HepG2 (cell line): ENCODE results near the gene STX2. TPM values are rescaled to one million over a fixed set of nuclear protein-coding genes. Genes with fewer than 3 reads are reported as not detected.

Experiments
- ATAC-seq: fragments of 200-7000 bp; cut with Tn5 transposase; 3 replicates; pipeline ENCODE4 v1.9.1; 2020; ENCODE audit warnings: mild to moderate bottlenecking, moderate library complexity
- BruUV-seq: library from RNA; stranded (reverse); fragments of 400-500 nt; replicated peaks from 2 replicates; lab custom pipeline; 2021; lab: Mats Ljungman, UMichigan
- CTCF ChIA-PET: fragments of 300-600 bp; formaldehyde crosslinking; extraction: SDS; loops from one replicate; lab custom pipeline; 2021; ENCODE audit warnings: low total read pairs, inconsistent platforms, low intra/inter-chr PET ratio; lab: Yijun Ruan, JAX
- POLR2A ChIA-PET: fragments of 350-600 bp; sonication (Branson Sonifier 250); formaldehyde crosslinking; loops from one replicate; lab custom pipeline; 2020; ENCODE audit warnings: antibody characterized with exemption, inconsistent platforms; lab: Yijun Ruan, JAX
- DNase-seq: peaks from one replicate; pipeline ENCODE4 v3.0.0-alpha.2; 2015; ENCODE audit warnings: low spot score
- FAIRE-seq: peaks from 3 replicates; lab custom pipeline; 2011; peaks lifted over from hg19 to GRCh38; lab: Jason Lieb, UNC
- H2AFZ ChIP-seq: one replicate; pipeline ENCODE4 v1.6.1; 2011; ENCODE audit warnings: low read length, inconsistent platforms
- H3K27ac ChIP-seq: fragments of 300-600 bp; 3 replicates; pipeline ENCODE4 v1.8.0; 2011; ENCODE audit warnings: mixed run types, mild to moderate bottlenecking, mixed read lengths, low read length, inconsistent platforms; ENCODE audit not compliant: insufficient read depth; ENCODE audit errors: extremely low read length
- H3K27me3 ChIP-seq, 2 experiments: fragments of 200-600 bp in 1 of 2; 2 replicates in 1 of 2; 3 replicates in 1 of 2; pipeline versions ENCODE4 v1.6.0 to v1.8.0; 2011; ENCODE audit warnings: low read length in 2 of 2, mild to moderate bottlenecking in 2 of 2, moderate library complexity in 2 of 2, inconsistent platforms in 1 of 2; ENCODE audit not compliant: insufficient read depth in 2 of 2, control insufficient read depth in 1 of 2
- H3K36me3 ChIP-seq, 2 experiments: fragments of 200-600 bp in 1 of 2; replicated peaks in 1 of 2; 2 replicates in 1 of 2; 3 replicates in 1 of 2; pipeline versions ENCODE4 v1.5.1 to v1.8.0; 2011; ENCODE audit warnings: low read length in 2 of 2, inconsistent platforms in 1 of 2; ENCODE audit not compliant: insufficient read depth in 2 of 2, control insufficient read depth in 1 of 2
- H3K4me1 ChIP-seq: 2 replicates; pipeline ENCODE4 v1.5.1; 2012; ENCODE audit warnings: low read length, inconsistent platforms; ENCODE audit not compliant: insufficient read depth
- H3K4me2 ChIP-seq: 2 replicates; pipeline ENCODE4 v1.6.0; 2011; ENCODE audit warnings: low read depth, low read length, inconsistent platforms
- H3K4me3 ChIP-seq, 3 experiments: fragments of 200-600 bp in 1 of 3; sonication (generic), shearing (Covaris generic) in 1 of 3; replicated peaks in 1 of 3; 2 replicates each; pipeline ENCODE4 v1.5.1; 2011 to 2016; ENCODE audit warnings: low read length in 3 of 3, inconsistent platforms in 2 of 3, low read depth in 2 of 3, mild to moderate bottlenecking in 2 of 3, control low read depth in 1 of 3, mixed read lengths in 1 of 3; ENCODE audit not compliant: insufficient read depth in 1 of 3
- H3K79me2 ChIP-seq: one replicate; pipeline ENCODE4 v1.6.1; 2011; ENCODE audit warnings: low read length, inconsistent platforms; ENCODE audit not compliant: insufficient read depth
- H3K9ac ChIP-seq: 2 replicates; pipeline ENCODE4 v1.6.0; 2011; ENCODE audit warnings: mild to moderate bottlenecking, low read depth, low read length, inconsistent platforms; ENCODE audit not compliant: insufficient read depth
- H3K9me3 ChIP-seq: 2 replicates; pipeline ENCODE4 v1.5.1; 2012; ENCODE audit warnings: mild to moderate bottlenecking, low read length
- H4K20me1 ChIP-seq: 2 replicates; pipeline ENCODE4 v1.6.0; 2011; ENCODE audit warnings: inconsistent platforms, mild to moderate bottlenecking, low read length, moderate library complexity; ENCODE audit not compliant: insufficient read depth
- ADNP ChIP-seq: sonication (generic); formaldehyde crosslinking; IDR thresholded peaks from 2 replicates; pipeline ENCODE4 v1.4.0; 2020; ENCODE audit warnings: missing genetic modification reagents
- BCL6 ChIP-seq: IDR thresholded peaks from 2 replicates; pipeline ENCODE4 v1.6.1; 2016; ENCODE audit warnings: missing genetic modification reagents, missing compliant biosample characterization
- CC2D1A ChIP-seq: sonication (generic); formaldehyde crosslinking; IDR thresholded peaks from 2 replicates; pipeline ENCODE4 v1.8.1; 2023; ENCODE audit warnings: mild to moderate bottlenecking, missing genetic modification reagents
- CEBPB ChIP-seq: IDR thresholded peaks from 2 replicates; pipeline ENCODE4 v1.6.1; 2011; ENCODE audit warnings: low read depth, low read length, improper control_type of control experiment, borderline replicate concordance
- CEBPG ChIP-seq: IDR thresholded peaks from 2 replicates; pipeline ENCODE4 v1.6.1; 2016
- MBD4 ChIP-seq: IDR thresholded peaks from 2 replicates; pipeline ENCODE4 v1.6.1; 2012; ENCODE audit warnings: low read length, inconsistent platforms, borderline replicate concordance
- MXI1 ChIP-seq: IDR thresholded peaks from 3 replicates; pipeline ENCODE4 v1.6.1; 2012; ENCODE audit warnings: low read depth, low read length, inconsistent platforms, borderline replicate concordance
- NFKB2 ChIP-seq: sonication (generic); formaldehyde crosslinking; IDR thresholded peaks from 2 replicates; pipeline ENCODE4 v1.4.0; 2020; ENCODE audit warnings: missing genetic modification reagents, borderline replicate concordance
- SNRNP70 ChIP-seq: fragments of 200-400 bp; formaldehyde crosslinking; IDR thresholded peaks from 2 replicates; pipeline ENCODE4 v1.6.1; 2017; ENCODE audit warnings: mild to moderate bottlenecking, low read depth, low read length, moderate library complexity
- ZBTB49 ChIP-seq: sonication (generic); formaldehyde crosslinking; IDR thresholded peaks from 2 replicates; pipeline ENCODE4 v1.4.0; 2020; ENCODE audit warnings: missing genetic modification reagents, borderline replicate concordance
- ZKSCAN1 ChIP-seq: fragments of 150-350 bp; IDR thresholded peaks from 2 replicates; pipeline ENCODE4 v1.6.1; 2014; ENCODE audit warnings: low read length
- ZNF121 ChIP-seq: sonication (generic); formaldehyde crosslinking; IDR thresholded peaks from 2 replicates; pipeline ENCODE4 v1.5.0; 2020; ENCODE audit warnings: mild to moderate bottlenecking, missing genetic modification reagents
- ZNF282 ChIP-seq: fragments of 450-650 bp; IDR thresholded peaks from 2 replicates; pipeline ENCODE4 v1.6.1; 2018; ENCODE audit not compliant: partially characterized antibody
- ZNF577 ChIP-seq: sonication (generic); formaldehyde crosslinking; IDR thresholded peaks from 2 replicates; pipeline ENCODE4 v1.4.0; 2020; ENCODE audit warnings: mild to moderate bottlenecking, low read depth, missing genetic modification reagents, borderline replicate concordance
- WGBS: methylation state at CpG from one replicate; pipeline ENCODE4 v1.1.6; 2017; ENCODE audit warnings: low lambda C conversion rate; 5-methylcytosine and 5-hydroxymethylcytosine counted together
- in situ Hi-C: cut with HindIII; loops from 2 replicates; pipeline ENCODE4 v1.10.0; 2017; ENCODE audit warnings: low pct_unique_long_range_greater_than_20kb; ENCODE audit not compliant: extremely low pct_ligation_motif_present
- intact Hi-C: fragments of 100-400 bp; cut with micrococcal nuclease; formaldehyde crosslinking; loops from one replicate; pipeline ENCODE4 v1.10.0; 2022; ENCODE audit not compliant: unreplicated experiment
- polyA plus RNA-seq, 8 experiments: library from polyadenylated mRNA; depleted of rRNA in 3 of 8; stranded (reverse) in 7 of 8; unstranded in 1 of 8; fragments of >200 nt; fragmentation: Illumina TruSeq in 4 of 8; extraction: Trizol in 4 of 8; gene quantifications; 2 replicates each; pipeline versions ENCODE4 v1.2.1 to v1.2.3, GENCODE V29; 2011 to 2016; ENCODE audit warnings: low read depth in 4 of 8, missing spikeins in 1 of 8, mixed read lengths in 1 of 8; ENCODE audit not compliant: insufficient read depth in 1 of 8
- total RNA-seq, 5 experiments: library from RNA; depleted of rRNA; stranded (reverse); fragments of >200 nt; fragmentation: Illumina TruSeq; extraction: Trizol; gene quantifications; 2 replicates each; pipeline ENCODE4 v1.2.3, GENCODE V29; 2016; ENCODE audit warnings: low read depth in 1 of 5
- TF ChIP-seq, protein P1 (sequence below): sonication (generic); formaldehyde crosslinking; IDR thresholded peaks from 2 replicates; pipeline ENCODE4 v1.4.0; 2020; ENCODE audit warnings: missing genetic modification reagents
- TF ChIP-seq, protein P2 (sequence below): sonication (generic); formaldehyde crosslinking; IDR thresholded peaks from 2 replicates; pipeline ENCODE4 v1.8.0; 2022; ENCODE audit warnings: mild to moderate bottlenecking, missing genetic modification reagents, moderate library complexity

STX2 gene
- total and polyA plus RNA-seq, 2 of the 13 experiments (the other 11 are each of a cell fraction or from before 2014, with no cell fraction given) = 13.4 to 25.1 TPM

GRCh38 chr12:130875193-130875592 lies 36.1 kb upstream of the STX2 start:
- H4K20me1 ChIP-seq = peaks cover 28% of the 10 kb centered on the region
- H3K4me1 ChIP-seq = peaks cover 79% of the 10 kb centered on the region
- H3K36me3 ChIP-seq = peaks cover 11 to 46% of the 10 kb centered on the region in 2 experiments
- no peak for DNase-seq
- ChIA-PET CTCF (no interaction called here), POLR2A (no interaction called here)
- H3K9ac ChIP-seq = no peak overlapping the region
- no peak overlapping the region for H3K4me2 ChIP-seq
- H3K27ac ChIP-seq = no peak overlapping the region
- no TSS peak for BruUV-seq
- no peak for ATAC-seq
- TF ChIP-seq ZNF121 (CRISPR knock-in tag) (peak; percentile 76), BCL6 (no peak), SNRNP70 (no peak)
- TF ChIP-seq, protein P1, sequence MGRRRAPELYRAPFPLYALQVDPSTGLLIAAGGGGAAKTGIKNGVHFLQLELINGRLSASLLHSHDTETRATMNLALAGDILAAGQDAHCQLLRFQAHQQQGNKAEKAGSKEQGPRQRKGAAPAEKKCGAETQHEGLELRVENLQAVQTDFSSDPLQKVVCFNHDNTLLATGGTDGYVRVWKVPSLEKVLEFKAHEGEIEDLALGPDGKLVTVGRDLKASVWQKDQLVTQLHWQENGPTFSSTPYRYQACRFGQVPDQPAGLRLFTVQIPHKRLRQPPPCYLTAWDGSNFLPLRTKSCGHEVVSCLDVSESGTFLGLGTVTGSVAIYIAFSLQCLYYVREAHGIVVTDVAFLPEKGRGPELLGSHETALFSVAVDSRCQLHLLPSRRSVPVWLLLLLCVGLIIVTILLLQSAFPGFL (CRISPR knock-in tag) = no peak
- intact Hi-C loops = no loop called here
- H2AFZ ChIP-seq = no peak overlapping the region
- peaks cover 1 to 4% of the 10 kb centered on the region in 2 experiments; a peak in 2 of 5 replicates for H3K27me3 ChIP-seq
- WGBS = 96% methylated on average over 5 of the region's 5 CpGs
- H3K4me3 ChIP-seq = no peak overlapping the region
- no peak for FAIRE-seq
- H3K79me2 ChIP-seq = peaks cover 22% of the 10 kb centered on the region
- in situ Hi-C loops = no loop called here
- H3K9me3 ChIP-seq = no peaks in the 10 kb centered on the region

DNA sequence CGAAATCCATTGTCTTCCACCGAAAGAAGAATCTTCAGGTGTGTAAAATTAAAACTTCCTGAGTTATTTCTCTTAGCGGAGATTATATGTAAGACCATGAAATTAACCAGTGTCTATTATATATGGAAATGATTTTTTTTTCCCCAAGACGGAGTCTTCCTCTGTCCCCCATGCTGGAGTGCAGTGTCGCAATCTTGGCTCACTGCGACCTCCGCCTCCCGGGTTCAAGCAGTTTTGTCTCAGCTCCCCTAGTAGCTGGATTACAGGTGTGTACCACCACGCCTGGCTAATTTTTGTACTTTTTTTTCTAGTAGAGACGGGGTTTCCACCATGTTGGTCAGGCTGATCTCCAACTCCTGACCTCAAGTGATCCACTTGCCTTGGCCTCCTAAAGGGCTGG lies 35.6 kb upstream of the STX2 start:
- peaks cover 11 to 46% of the 10 kb centered on the region in 2 experiments for H3K36me3 ChIP-seq
- no peak overlapping the region for H2AFZ ChIP-seq
- POLR2A ChIA-PET = interaction anchor here (1.1 kb wide), 1 partner anchor 109 kb away, joined by 4 read pairs; no protein-coding TSS in a partner anchor
- H3K27ac ChIP-seq = no peak overlapping the region
- FAIRE-seq = no peak
- peaks cover 28% of the 10 kb centered on the region for H4K20me1 ChIP-seq
- H3K4me2 ChIP-seq = 0 out of 2 replicates have a peak overlapping the region, but pooled peaks have one; percentile 91
- intact Hi-C loops = no loop called here
- 95% methylated on average over 10 of the region's 10 CpGs for WGBS
- peaks cover 1 to 2% of the 10 kb centered on the region in 2 experiments; a peak in 2 of 5 replicates for H3K27me3 ChIP-seq
- DNase-seq = no peak
- H3K4me1 ChIP-seq = peaks cover 75% of the 10 kb centered on the region
- H3K9ac ChIP-seq = no peak overlapping the region
- in situ Hi-C loops = loop anchor here (5.0 kb wide), 1 partner anchor 37 kb away; the partner anchor contains the start of gene STX2
- H3K79me2 ChIP-seq = peaks cover 22% of the 10 kb centered on the region
- no peak for ATAC-seq
- no peak overlapping the region; a peak in 1 of 6 replicates for H3K4me3 ChIP-seq
- BruUV-seq = no TSS peak
- CTCF ChIA-PET = no interaction called here
- H3K9me3 ChIP-seq = no peaks in the 10 kb centered on the region
- TF ChIP-seq MXI1 (no peak), ZNF577 (CRISPR knock-in tag) (no peak), ZNF282 (no peak), CEBPB (peak; percentile 52), CEBPG (CRISPR knock-in tag) (peak; percentile 39; the same call in 1 of the 2 replicates), MBD4 (no peak), ADNP (no peak), NFKB2 (no peak), ZKSCAN1 (no peak), ZBTB49 (CRISPR knock-in tag) (no peak), CC2D1A (CRISPR knock-in tag) (no peak)
- TF ChIP-seq, protein P2, sequence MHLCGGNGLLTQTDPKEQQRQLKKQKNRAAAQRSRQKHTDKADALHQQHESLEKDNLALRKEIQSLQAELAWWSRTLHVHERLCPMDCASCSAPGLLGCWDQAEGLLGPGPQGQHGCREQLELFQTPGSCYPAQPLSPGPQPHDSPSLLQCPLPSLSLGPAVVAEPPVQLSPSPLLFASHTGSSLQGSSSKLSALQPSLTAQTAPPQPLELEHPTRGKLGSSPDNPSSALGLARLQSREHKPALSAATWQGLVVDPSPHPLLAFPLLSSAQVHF (CRISPR knock-in tag) = no peak
